Fibroblast of skin of scalp (primary cell): ENCODE results near the gene USP48.

ENCODE experiments used
- DNase-seq: peaks from one replicate; pipeline ENCODE4 v3.0.0-alpha.2; 2013

Gene USP48

GRCh38 chr1:21652937-21653743 lies 129.8 kb downstream of the USP48 start:
- DNase-seq, result no peak

GRCh38 chr1:21652101-21652936 lies 130.6 kb downstream of the USP48 start:
- no peak for DNase-seq

GRCh38 chr1:21651214-21652042 lies 131.5 kb downstream of the USP48 start:
- no peak for DNase-seq

- DNase-seq, result no peak
Measured at GRCh38 chr1:21650400-21650799, 132.5 kb downstream of the USP48 start.

GRCh38 chr1:21649315-21649714 lies 133.6 kb downstream of the USP48 start:
- no peak for DNase-seq

- DNase-seq, result no peak
Measured at GRCh38 chr1:21648791-21649190, 134.2 kb downstream of the USP48 start.

- DNase-seq, result no peak
Measured at GRCh38 chr1:21648352-21648730, 134.6 kb downstream of the USP48 start.

- DNase-seq, result peak; percentile 67
Measured at GRCh38 chr1:21647431-21648351, 135.3 kb downstream of the USP48 start.

- DNase-seq, result no peak
Measured at GRCh38 chr1:21645550-21645949, 137.4 kb downstream of the USP48 start.

GRCh38 chr1:21644906-21645305 lies 138.0 kb downstream of the USP48 start:
- DNase-seq, result no peak

GRCh38 chr1:21644348-21644747 lies 138.6 kb downstream of the USP48 start:
- no peak for DNase-seq

GRCh38 chr1:21643624-21644023 lies 139.3 kb downstream of the USP48 start:
- DNase-seq, result no peak

- no peak for DNase-seq
Measured at GRCh38 chr1:21641967-21642739, 140.8 kb downstream of the USP48 start.

- DNase-seq, result no peak
Measured at GRCh38 chr1:21641537-21641936, 141.4 kb downstream of the USP48 start.

GRCh38 chr1:21641076-21641475 lies 141.9 kb downstream of the USP48 start:
- DNase-seq, result no peak

GRCh38 chr1:21640653-21641052 lies 142.3 kb downstream of the USP48 start:
- DNase-seq, result no peak

- DNase-seq, result no peak
Measured at GRCh38 chr1:21639594-21640041, 143.3 kb downstream of the USP48 start.

GRCh38 chr1:21638531-21639341 lies 144.2 kb downstream of the USP48 start:
- DNase-seq, result peak; percentile 7

- DNase-seq, result no peak
Measured at GRCh38 chr1:21637514-21637913, 145.4 kb downstream of the USP48 start.

GRCh38 chr1:21636029-21636428 lies 146.9 kb downstream of the USP48 start:
- DNase-seq, result no peak
